Hypothalamus (tissue), 51 donors: ENCODE results near the gene THPO.

Experiments used
- DNase-seq, 51 donors: peaks; one replicate each; lab custom pipeline; 2025; lab: John Stamatoyannopoulos, UW

The THPO gene

GRCh38 chr3:184377882-184378445 lies at the start of gene THPO:
Gene THPO, minus strand, starts transcription at chr3:184378207. Its CDS starts 1,948 bp downstream, at chr3:184376259.
- DNase-seq: peak in 1 of 51 donors; percentile 16

GRCh38 chr3:184426691-184427141 lies 48.7 kb upstream of the THPO start:
- no peak for DNase-seq

- no peak for DNase-seq
Observed at GRCh38 chr3:184423561-184423960, 45.6 kb upstream of the THPO start.

- DNase-seq: no peak
Observed at GRCh38 chr3:184419171-184419570, 41.2 kb upstream of the THPO start.

GRCh38 chr3:184417619-184418327 lies 39.8 kb upstream of the THPO start:
- peak in 41 of 51 donors; percentile 5 to 69 (median 31) for DNase-seq

GRCh38 chr3:184415203-184415490 lies 37.1 kb upstream of the THPO start:
- DNase-seq: no peak

GRCh38 chr3:184414418-184415202 lies 36.6 kb upstream of the THPO start:
- DNase-seq: no peak

GRCh38 chr3:184409946-184410500 lies 32.0 kb upstream of the THPO start:
- no peak for DNase-seq

- peak in 1 of 51 donors; percentile 10 for DNase-seq
Observed at GRCh38 chr3:184409331-184409926, 31.4 kb upstream of the THPO start.

- DNase-seq: no peak
Observed at GRCh38 chr3:184405075-184406030, 27.3 kb upstream of the THPO start.

- peak in 1 of 51 donors; percentile 37 for DNase-seq
Observed at GRCh38 chr3:184399410-184399809, 21.4 kb upstream of the THPO start.

GRCh38 chr3:184395320-184395660 lies 17.3 kb upstream of the THPO start:
- DNase-seq: no peak

- no peak for DNase-seq
Observed at GRCh38 chr3:184391266-184391665, 13.3 kb upstream of the THPO start.

GRCh38 chr3:184389935-184390528 lies 12.0 kb upstream of the THPO start:
- no peak for DNase-seq

GRCh38 chr3:184389384-184389783 lies 11.4 kb upstream of the THPO start:
- DNase-seq: no peak

GRCh38 chr3:184388936-184389230 lies 10.9 kb upstream of the THPO start:
- no peak for DNase-seq

GRCh38 chr3:184388164-184388935 lies 10.3 kb upstream of the THPO start:
- no peak for DNase-seq

GRCh38 chr3:184387174-184387714 lies 9.2 kb upstream of the THPO start:
- DNase-seq: no peak
